Stimulated activated CD4-positive, alpha-beta T cell treated with anti-CD3 and anti-CD28 coated beads, Interleukin-12 subunit alpha, Interleukin-12 subunit beta, amount 100 ng/mL, for 48 hours (primary cell): ENCODE results near the gene FAR2.

ENCODE experiments used
- DNase-seq, 3 donors: peaks; one replicate each; pipeline ENCODE4 v3.0.0-alpha.2; 2020; ENCODE audit warnings: low read depth in 2 of 3, low spot score in 1 of 3

Gene FAR2

GRCh38 chr12:29201296-29201695 is 52.2 kb downstream of the FAR2 start:
- DNase-seq: no peak

- no peak for DNase-seq
Observed at GRCh38 chr12:29201746-29202145, 52.7 kb downstream of the FAR2 start.

GRCh38 chr12:29204521-29204920 is 55.4 kb downstream of the FAR2 start:
- no peak for DNase-seq

- DNase-seq: no peak
Observed at GRCh38 chr12:29207120-29207519, 58.0 kb downstream of the FAR2 start.

- no peak for DNase-seq
Observed at GRCh38 chr12:29208060-29208459, 59.0 kb downstream of the FAR2 start.

GRCh38 chr12:29208936-29209701 is 60.0 kb downstream of the FAR2 start:
- no peak for DNase-seq

GRCh38 chr12:29211696-29212095 is 62.6 kb downstream of the FAR2 start:
- no peak for DNase-seq

GRCh38 chr12:29212682-29213403 is 63.8 kb downstream of the FAR2 start:
- DNase-seq: no peak

- no peak for DNase-seq
Observed at GRCh38 chr12:29216266-29216665, 67.2 kb downstream of the FAR2 start.

GRCh38 chr12:29216797-29217575 is 67.9 kb downstream of the FAR2 start:
- no peak for DNase-seq

- DNase-seq: no peak
Observed at GRCh38 chr12:29220632-29221336, 71.7 kb downstream of the FAR2 start.

- DNase-seq: no peak
Observed at GRCh38 chr12:29222200-29222599, 73.1 kb downstream of the FAR2 start.

GRCh38 chr12:29223426-29223825 is 74.3 kb downstream of the FAR2 start:
- no peak for DNase-seq

- DNase-seq: no peak
Observed at GRCh38 chr12:29223956-29224543, 75.0 kb downstream of the FAR2 start.

- DNase-seq: no peak
Observed at GRCh38 chr12:29224572-29224971, 75.5 kb downstream of the FAR2 start.

- DNase-seq: no peak
Observed at GRCh38 chr12:29225834-29226233, 76.8 kb downstream of the FAR2 start.

GRCh38 chr12:29226616-29227015 is 77.5 kb downstream of the FAR2 start:
- no peak for DNase-seq

- no peak for DNase-seq
Observed at GRCh38 chr12:29228474-29229157, 79.5 kb downstream of the FAR2 start.

- no peak for DNase-seq
Observed at GRCh38 chr12:29229158-29229505, 80.1 kb downstream of the FAR2 start.

- no peak for DNase-seq
Observed at GRCh38 chr12:29229937-29230336, 80.9 kb downstream of the FAR2 start.
